ENCODE measurements around the gene RAB1A.

The RAB1A gene

DNA sequence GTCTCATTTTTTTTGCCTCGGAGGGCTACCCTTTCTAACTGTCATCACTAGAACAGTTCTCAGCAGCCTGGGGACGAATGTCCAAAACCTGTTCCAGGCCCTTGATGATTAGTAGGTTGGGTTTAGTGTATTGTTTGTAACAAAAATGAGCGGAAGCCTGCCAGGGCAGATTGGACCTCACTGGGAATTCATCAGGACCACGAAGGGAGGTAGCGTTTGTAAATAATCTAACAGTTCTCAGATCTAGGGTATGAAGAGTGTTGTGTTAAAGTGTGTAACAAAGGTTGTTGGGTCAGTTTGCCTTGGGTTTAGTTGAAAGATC, 72.9 kb downstream of the RAB1A start:
- DNase-seq (ENCODE audit: low read depth): no peak
- peak overlapping the region; percentile 89 for H3K9ac ChIP-seq (ENCODE audit: low read length)
- H3K36me3 ChIP-seq (ENCODE audit: control insufficient read depth, insufficient read depth, low read length, severe bottlenecking): no peaks in the 10 kb centered on the region
- peak overlapping the region; percentile 89 for H3K4me3 ChIP-seq (ENCODE audit: low read length)
- H3K27me3 ChIP-seq (replicated peaks; ENCODE audit: control insufficient read depth, insufficient read depth, low read length): no peaks in the 10 kb centered on the region
- no peaks in the 10 kb centered on the region for H3K9me3 ChIP-seq (ENCODE audit: control insufficient read depth, low read length)
- H3K4me1 ChIP-seq (ENCODE audit: control insufficient read depth, insufficient read depth, low read length): peaks cover 22% of the 10 kb centered on the region

DNA sequence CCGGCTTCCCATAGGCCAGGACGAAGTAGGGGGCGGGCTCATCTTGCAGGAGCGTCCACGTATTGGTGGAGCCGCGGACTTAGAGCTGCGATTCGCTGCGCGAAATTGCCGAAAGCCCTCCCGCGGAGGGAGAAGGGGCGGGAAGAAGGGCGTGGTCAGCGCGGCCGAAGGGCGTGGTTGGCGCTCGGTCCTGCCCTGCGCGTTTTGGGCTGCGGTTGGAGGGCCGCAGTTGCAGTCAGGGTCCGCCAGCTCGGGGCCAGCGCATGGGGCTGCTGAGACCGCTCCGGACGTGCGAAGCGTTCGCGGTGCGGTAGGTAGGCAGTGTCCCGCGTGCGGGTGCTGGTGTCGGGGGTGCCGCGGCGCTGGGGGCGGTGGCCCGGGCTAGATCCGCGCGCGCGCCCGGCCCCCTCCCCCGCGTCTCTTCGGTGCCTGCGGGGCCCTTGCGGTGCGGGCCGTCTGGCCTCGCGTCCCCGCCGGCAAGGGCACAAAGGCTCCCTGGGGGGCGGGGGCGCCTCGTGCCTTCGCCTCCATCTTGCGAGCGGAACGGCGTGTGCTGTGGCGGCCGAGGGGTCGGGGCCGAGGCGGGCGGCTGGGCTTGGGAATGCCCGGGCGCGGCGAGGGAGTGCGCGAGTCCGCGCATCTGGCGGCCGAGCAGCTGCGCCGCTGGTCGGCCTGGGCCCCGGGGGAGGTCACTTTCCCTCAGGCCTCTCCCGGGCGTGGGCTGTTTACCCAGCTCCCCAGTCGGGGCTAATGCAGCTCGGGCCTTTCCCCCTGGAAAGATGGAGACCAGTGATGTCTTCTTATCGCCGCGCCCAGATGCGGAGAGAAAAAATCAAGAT, 73.5 kb downstream of the RAB1A start, which contains the start of gene CEP68:
TSS of gene CEP68 (plus strand) at position 202 of the 839 bp plus-strand sequence. CDS start 13,029 bp downstream, outside the sequence.
- peaks cover 20% of the 10 kb centered on the region for H3K4me1 ChIP-seq (ENCODE audit: control insufficient read depth, insufficient read depth, low read length)
- peak within 1 kb of the TSS; percentile 89 for H3K4me3 ChIP-seq (ENCODE audit: low read length)
- no peaks in the 10 kb centered on the region for H3K36me3 ChIP-seq (ENCODE audit: control insufficient read depth, insufficient read depth, low read length, severe bottlenecking)
- H3K27me3 ChIP-seq (replicated peaks; ENCODE audit: control insufficient read depth, insufficient read depth, low read length): no peaks in the 10 kb centered on the region
- DNase-seq (ENCODE audit: low read depth): peak; percentile 99
- no peaks in the 10 kb centered on the region for H3K9me3 ChIP-seq (ENCODE audit: control insufficient read depth, low read length)
- peak within 1 kb of the TSS; percentile 89 for H3K9ac ChIP-seq (ENCODE audit: low read length)

DNA sequence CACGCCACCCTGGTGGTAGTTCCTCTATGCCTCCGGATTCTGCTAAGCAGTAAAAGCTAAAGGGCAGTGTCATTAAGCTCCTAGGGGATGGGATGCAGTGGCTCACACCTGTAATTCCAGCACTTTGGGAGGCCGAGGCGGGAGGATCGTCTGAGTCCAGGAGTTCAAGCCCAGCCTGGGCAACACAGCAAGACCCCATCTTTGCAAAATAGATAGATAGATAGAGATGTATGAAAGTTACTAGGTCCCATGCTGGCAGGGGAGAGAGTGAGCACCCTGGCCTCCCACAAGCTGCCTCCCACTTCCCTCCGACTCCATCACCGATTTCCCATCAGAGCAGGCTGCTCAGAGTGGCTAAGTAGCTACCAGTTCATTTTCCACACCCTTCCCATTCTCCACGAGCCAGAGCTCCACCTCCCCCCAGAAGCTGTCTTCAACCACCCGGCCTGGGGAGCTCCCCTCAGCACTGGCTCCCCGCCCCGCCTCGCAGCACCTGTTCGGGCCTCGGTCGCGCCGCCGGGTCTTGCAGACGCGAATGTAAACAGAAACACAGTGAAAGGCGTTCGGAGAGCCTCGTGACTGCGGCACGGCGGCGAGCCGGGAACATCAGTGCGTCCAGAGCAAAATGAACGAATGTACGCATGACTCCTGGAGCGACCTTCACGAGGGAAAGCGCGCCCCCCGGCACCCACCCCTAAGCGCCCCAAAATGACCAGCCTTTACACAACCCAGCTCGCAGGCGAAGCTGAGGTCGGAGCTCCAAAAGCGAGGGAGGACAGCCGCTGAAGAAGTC, 74.3 kb downstream of the RAB1A start:
- H3K27me3 ChIP-seq (replicated peaks; ENCODE audit: control insufficient read depth, insufficient read depth, low read length): no peaks in the 10 kb centered on the region

DNA sequence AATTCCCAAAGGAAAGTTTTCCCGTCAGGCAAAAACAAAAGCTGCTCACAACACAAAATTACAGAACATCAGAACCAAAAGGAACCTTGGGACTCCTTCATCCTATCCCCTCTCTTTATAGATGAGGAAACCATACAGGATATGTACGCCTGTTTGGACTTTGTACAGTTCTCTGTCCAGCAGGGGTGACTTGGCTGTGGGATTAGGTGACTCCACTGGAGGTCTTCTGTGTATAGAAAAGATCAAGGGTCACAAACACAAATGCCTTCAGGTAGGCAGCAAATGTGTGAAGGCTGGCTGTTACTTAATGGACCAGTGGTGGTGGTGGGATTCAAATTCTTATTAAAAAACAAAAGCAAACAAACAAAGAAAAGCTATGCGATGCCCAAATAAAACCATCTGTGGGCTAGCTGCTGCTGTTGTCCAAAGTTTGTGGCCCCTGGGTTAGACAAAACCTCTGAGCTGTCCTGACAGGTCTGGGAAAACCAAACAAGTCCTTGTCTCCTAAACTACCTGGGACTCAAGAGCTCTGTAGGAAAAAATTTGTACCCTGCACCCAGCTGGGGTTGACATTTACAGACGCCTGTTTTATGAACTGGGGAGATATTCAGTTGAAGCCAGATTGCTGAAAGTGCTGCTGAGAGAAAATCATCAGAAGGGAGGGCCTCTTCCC, 75.0 kb downstream of the RAB1A start:
- Histone ChIP-seq H3K27me3 (replicated peaks; ENCODE audit: control insufficient read depth, insufficient read depth, low read length) (no peaks in the 10 kb centered on the region), H3K36me3 (ENCODE audit: control insufficient read depth, insufficient read depth, low read length, severe bottlenecking) (no peaks in the 10 kb centered on the region), H3K4me1 (ENCODE audit: control insufficient read depth, insufficient read depth, low read length) (peaks cover 14% of the 10 kb centered on the region), H3K4me3 (ENCODE audit: low read length) (peak overlapping the region; percentile 89), H3K9ac (ENCODE audit: low read length) (no peak overlapping the region), H3K9me3 (ENCODE audit: control insufficient read depth, low read length) (no peaks in the 10 kb centered on the region)
- no peak for DNase-seq (ENCODE audit: low read depth)

More for the DNA sequence above, 74.3 kb downstream of the RAB1A start:
- Histone ChIP-seq H3K4me3 (ENCODE audit: low read length) (peak overlapping the region; percentile 89), H3K9me3 (ENCODE audit: control insufficient read depth, low read length) (no peaks in the 10 kb centered on the region), H3K4me1 (ENCODE audit: control insufficient read depth, insufficient read depth, low read length) (peaks cover 14% of the 10 kb centered on the region), H3K36me3 (ENCODE audit: control insufficient read depth, insufficient read depth, low read length, severe bottlenecking) (no peaks in the 10 kb centered on the region), H3K9ac (ENCODE audit: low read length) (peak overlapping the region; percentile 89)
- no peak for DNase-seq (ENCODE audit: low read depth)

DNA sequence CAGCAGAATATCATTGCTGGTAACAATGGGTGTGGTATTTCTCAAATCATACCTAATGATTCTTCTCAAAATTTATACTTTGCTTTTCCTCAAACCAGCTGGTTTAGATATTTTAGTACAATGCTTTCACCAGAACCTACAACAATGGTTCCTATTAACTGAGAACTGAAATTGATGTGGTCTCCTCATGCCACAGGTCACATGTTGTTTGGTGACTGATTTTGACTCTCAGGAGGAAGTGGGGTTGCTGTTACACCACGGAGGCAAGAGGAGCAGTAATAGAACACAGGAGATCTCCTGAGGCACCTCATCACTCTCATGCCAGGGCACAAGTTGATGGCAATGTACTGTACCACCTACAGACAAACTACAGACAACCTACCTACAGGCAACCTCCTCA, 76.7 kb downstream of the RAB1A start:
- Histone ChIP-seq H3K27me3 (replicated peaks; ENCODE audit: control insufficient read depth, insufficient read depth, low read length) (no peaks in the 10 kb centered on the region), H3K4me3 (ENCODE audit: low read length) (no peak overlapping the region), H3K36me3 (ENCODE audit: control insufficient read depth, insufficient read depth, low read length, severe bottlenecking) (no peaks in the 10 kb centered on the region), H3K4me1 (ENCODE audit: control insufficient read depth, insufficient read depth, low read length) (peaks cover 14% of the 10 kb centered on the region), H3K9ac (ENCODE audit: low read length) (no peak overlapping the region), H3K9me3 (ENCODE audit: control insufficient read depth, low read length) (no peaks in the 10 kb centered on the region)
- no peak for DNase-seq (ENCODE audit: low read depth)

DNA sequence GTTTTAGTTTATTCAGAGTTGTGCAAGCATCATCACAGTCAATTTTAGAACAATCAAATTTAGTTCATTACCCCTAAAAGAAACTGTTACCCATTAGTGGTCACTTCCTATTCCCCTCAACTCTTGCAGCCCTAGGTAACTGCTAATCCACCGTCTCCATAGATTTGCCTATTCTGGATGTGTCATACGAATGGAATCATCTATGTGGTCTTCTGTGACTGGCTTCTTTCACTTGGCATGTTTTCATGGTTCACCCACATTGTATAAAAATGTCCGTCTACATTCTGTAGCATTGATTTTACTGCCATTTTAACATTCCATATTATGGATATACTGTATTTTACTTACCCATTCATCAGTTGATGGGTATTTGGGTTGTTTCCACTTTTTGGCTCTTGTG, 79.0 kb downstream of the RAB1A start:
- H3K4me3 ChIP-seq (ENCODE audit: low read length): no peak overlapping the region
- peaks cover 5% of the 10 kb centered on the region for H3K9me3 ChIP-seq (ENCODE audit: control insufficient read depth, low read length)
- no peaks in the 10 kb centered on the region for H3K36me3 ChIP-seq (ENCODE audit: control insufficient read depth, insufficient read depth, low read length, severe bottlenecking)
- H3K27me3 ChIP-seq (replicated peaks; ENCODE audit: control insufficient read depth, insufficient read depth, low read length): no peaks in the 10 kb centered on the region
- H3K9ac ChIP-seq (ENCODE audit: low read length): no peak overlapping the region
- peaks cover 10% of the 10 kb centered on the region for H3K4me1 ChIP-seq (ENCODE audit: control insufficient read depth, insufficient read depth, low read length)
- DNase-seq (ENCODE audit: low read depth): no peak

DNA sequence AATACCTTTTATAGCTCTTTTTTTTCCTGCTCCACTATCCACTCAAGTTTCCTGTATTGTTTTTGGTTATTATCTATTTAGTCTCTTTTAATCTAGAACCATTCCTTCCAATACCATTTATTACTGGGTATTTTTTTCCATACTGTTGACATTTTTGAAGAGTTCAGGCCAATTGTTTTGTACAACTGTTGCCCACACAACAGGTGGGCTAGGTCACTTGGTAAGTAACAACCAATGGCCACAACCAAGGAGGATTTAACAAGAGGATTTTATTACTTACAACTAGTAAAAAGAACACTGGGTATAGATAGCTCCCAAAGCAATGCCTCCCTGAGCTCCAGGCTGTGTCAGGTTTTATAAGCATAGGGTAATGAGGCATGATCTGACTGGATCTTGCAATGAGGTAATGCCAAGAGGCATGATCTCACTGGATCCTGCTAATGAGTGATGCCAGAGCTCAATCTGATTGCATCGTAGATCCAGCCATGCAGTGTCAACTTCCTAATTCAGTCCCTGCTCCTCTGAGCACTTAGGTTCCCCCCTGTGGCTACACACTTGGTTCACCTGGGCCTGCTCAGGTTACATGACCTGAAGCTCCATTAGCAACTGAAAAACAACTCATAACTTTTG, 80.8 kb downstream of the RAB1A start:
- Histone ChIP-seq H3K4me1 (ENCODE audit: control insufficient read depth, insufficient read depth, low read length) (peaks cover 11% of the 10 kb centered on the region), H3K27me3 (replicated peaks; ENCODE audit: control insufficient read depth, insufficient read depth, low read length) (no peaks in the 10 kb centered on the region), H3K9me3 (ENCODE audit: control insufficient read depth, low read length) (peaks cover 8% of the 10 kb centered on the region), H3K4me3 (ENCODE audit: low read length) (no peak overlapping the region), H3K9ac (ENCODE audit: low read length) (no peak overlapping the region), H3K36me3 (ENCODE audit: control insufficient read depth, insufficient read depth, low read length, severe bottlenecking) (no peaks in the 10 kb centered on the region)
- DNase-seq (ENCODE audit: low read depth): no peak

DNA sequence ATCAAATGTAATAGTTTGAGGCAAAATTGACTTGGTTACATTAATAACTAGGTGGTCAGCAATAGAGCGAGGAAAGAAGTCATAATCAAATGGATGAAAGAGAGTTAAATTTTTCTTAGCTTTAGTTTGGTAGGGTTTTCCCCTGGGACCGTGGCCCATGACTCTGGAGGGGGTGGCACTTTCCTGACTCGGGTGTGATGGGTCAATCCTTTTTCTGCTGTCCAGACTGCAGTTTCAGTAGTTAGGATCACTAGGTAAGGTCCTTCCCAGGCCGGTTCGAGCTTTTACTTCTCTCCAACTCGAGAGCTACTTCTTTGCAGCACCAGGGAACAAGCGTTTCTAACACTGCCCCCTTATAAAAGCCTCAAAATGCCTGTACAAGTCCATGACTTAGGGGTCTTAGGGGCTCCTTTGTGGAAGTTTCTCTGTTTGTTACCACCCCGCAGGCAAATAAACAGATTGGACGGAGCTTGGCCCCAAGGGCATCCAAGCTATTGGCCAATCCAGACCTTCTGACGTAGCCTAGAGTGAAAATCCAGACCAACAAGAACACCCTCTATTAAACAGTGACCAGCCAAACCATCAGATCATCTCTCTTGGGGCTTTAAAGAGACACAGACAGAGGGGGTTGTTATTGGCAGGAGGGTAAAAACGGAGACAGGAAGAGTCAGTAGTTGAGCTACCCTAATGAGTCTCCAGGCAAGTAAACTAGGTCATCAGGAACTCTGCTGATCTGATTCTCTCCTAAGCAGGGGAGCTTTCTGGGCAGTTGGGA, 83.1 kb downstream of the RAB1A start:
- no peaks in the 10 kb centered on the region for H3K36me3 ChIP-seq (ENCODE audit: control insufficient read depth, insufficient read depth, low read length, severe bottlenecking)
- no peak for DNase-seq (ENCODE audit: low read depth)
- peaks cover 16% of the 10 kb centered on the region for H3K9me3 ChIP-seq (ENCODE audit: control insufficient read depth, low read length)
- H3K27me3 ChIP-seq (replicated peaks; ENCODE audit: control insufficient read depth, insufficient read depth, low read length): no peaks in the 10 kb centered on the region
- H3K4me3 ChIP-seq (ENCODE audit: low read length): no peak overlapping the region
- H3K4me1 ChIP-seq (ENCODE audit: control insufficient read depth, insufficient read depth, low read length): peaks cover 11% of the 10 kb centered on the region
- H3K9ac ChIP-seq (ENCODE audit: low read length): no peak overlapping the region

DNA sequence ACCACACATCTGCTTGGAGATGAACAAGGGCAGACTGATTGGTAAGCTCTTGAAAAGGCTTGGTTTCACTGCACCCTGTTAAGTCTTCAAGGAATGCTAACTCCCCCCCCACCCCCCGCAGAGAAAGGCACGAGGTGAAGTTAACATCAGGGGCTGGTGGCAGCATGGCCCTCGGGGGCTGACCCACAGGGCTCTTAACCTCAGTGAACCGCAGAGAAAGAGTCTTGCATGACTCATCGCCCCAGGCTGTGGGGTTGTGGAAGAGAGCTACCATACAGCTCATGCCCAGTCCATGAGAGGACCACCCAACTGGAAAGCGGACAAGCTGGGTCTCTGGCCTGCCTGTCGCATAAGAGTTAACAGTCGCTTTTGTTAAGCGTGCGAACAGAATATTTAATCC, 84.3 kb downstream of the RAB1A start:
- H3K4me3 ChIP-seq (ENCODE audit: low read length): no peak overlapping the region
- peaks cover 16% of the 10 kb centered on the region for H3K9me3 ChIP-seq (ENCODE audit: control insufficient read depth, low read length)
- no peaks in the 10 kb centered on the region for H3K36me3 ChIP-seq (ENCODE audit: control insufficient read depth, insufficient read depth, low read length, severe bottlenecking)
- DNase-seq (ENCODE audit: low read depth): peak; percentile 19
- peaks cover 11% of the 10 kb centered on the region for H3K4me1 ChIP-seq (ENCODE audit: control insufficient read depth, insufficient read depth, low read length)
- H3K27me3 ChIP-seq (replicated peaks; ENCODE audit: control insufficient read depth, insufficient read depth, low read length): no peaks in the 10 kb centered on the region
- no peak overlapping the region for H3K9ac ChIP-seq (ENCODE audit: low read length)

DNA sequence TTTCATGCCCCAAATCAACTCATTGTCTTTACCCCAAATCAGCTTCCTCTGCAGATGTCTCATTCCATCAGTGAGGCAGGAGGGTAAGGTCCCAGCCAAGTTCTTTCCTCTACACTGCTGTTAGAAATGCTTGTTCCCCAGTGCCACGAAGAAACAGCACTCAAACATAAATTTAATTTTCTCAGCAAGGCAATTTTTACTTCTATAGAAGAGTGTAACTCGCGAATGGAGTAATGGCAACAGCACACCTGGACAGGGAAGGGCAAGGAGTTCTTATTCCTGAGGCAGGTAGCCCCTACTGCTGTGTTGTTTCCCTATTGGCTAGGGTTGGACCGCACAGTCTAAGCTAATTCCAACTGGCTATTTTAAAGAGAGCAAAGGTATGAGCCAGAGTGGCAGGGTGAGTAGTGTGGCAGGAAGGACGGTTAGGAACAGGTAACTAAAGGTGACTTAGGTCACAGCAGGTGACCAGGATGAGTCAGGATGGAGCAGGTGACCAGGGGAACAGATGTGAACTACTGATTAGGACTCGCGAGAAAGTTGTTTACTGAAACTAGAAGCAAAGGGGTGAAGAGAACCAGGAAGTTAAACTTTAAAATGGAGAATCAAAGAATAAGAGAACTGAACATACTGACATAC, 85.7 kb downstream of the RAB1A start:
- Histone ChIP-seq H3K9ac (ENCODE audit: low read length) (no peak overlapping the region), H3K4me3 (ENCODE audit: low read length) (no peak overlapping the region), H3K4me1 (ENCODE audit: control insufficient read depth, insufficient read depth, low read length) (peaks cover 15% of the 10 kb centered on the region), H3K27me3 (replicated peaks; ENCODE audit: control insufficient read depth, insufficient read depth, low read length) (no peaks in the 10 kb centered on the region), H3K36me3 (ENCODE audit: control insufficient read depth, insufficient read depth, low read length, severe bottlenecking) (no peaks in the 10 kb centered on the region), H3K9me3 (ENCODE audit: control insufficient read depth, low read length) (peaks cover 16% of the 10 kb centered on the region)
- no peak for DNase-seq (ENCODE audit: low read depth)

All from adipocyte (in vitro differentiated cells).